GM10266 (cell line): ENCODE measurements around the gene RABL6.
"Not testable (repeated sequence)": the region's sequence is repeated elsewhere in the genome, so short reads cannot be mapped to it uniquely, and the experiment has no call there.

ENCODE experiments used
- DNase-seq: peaks from one replicate; pipeline ENCODE4 v3.0.0; 2012; ENCODE audit errors: extremely low spot score
- TF ChIP-seq, protein P1 (sequence below): IDR thresholded peaks from 2 replicates; pipeline ENCODE4 v1.5.1; 2012; ENCODE audit warnings: mild to moderate bottlenecking, low read depth; ENCODE audit not compliant: control insufficient read depth, insufficient read depth; ENCODE audit errors: missing control alignments

The RABL6 gene

DNA sequence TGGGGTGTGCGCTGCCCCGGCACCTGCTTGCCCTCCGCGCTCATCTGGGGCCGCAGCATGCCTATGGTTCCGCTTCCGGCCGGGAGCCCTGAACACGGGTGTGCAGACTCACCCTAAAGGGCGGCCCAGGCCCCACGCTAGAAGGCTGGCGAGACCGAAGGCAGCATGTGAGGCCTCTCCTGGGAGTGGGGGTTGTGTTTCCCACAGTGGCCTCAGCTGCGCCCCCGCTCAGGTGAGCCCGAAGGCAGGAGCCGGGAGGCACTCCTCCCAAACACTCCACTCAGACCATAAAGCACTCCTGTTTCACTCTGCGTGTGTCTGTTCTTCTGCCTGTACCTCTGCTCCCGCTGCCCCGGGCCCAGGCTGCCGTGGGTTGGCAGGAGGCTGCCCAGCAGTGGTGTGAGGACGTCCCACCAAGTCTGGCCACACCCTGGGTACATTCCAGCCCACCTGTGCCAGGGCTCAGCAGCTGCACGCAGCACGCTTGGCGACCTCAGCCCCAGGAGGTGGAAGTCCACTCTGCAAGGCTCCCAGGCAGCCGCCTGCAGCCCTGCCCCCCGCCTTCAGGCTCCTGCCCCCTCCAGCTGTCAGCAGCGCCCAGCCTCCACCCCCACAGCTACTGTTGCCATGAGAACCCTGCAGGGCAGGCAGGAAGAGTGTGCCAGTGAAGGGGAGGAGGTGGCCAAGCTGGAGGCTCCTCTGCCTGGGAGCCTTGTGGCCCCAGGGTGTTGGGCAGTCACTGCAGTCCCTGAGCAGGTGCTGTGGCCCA, 33.3 kb downstream of the RABL6 start:
- no peak for DNase-seq
- TF ChIP-seq, protein P1, sequence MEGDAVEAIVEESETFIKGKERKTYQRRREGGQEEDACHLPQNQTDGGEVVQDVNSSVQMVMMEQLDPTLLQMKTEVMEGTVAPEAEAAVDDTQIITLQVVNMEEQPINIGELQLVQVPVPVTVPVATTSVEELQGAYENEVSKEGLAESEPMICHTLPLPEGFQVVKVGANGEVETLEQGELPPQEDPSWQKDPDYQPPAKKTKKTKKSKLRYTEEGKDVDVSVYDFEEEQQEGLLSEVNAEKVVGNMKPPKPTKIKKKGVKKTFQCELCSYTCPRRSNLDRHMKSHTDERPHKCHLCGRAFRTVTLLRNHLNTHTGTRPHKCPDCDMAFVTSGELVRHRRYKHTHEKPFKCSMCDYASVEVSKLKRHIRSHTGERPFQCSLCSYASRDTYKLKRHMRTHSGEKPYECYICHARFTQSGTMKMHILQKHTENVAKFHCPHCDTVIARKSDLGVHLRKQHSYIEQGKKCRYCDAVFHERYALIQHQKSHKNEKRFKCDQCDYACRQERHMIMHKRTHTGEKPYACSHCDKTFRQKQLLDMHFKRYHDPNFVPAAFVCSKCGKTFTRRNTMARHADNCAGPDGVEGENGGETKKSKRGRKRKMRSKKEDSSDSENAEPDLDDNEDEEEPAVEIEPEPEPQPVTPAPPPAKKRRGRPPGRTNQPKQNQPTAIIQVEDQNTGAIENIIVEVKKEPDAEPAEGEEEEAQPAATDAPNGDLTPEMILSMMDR = no peak

DNA sequence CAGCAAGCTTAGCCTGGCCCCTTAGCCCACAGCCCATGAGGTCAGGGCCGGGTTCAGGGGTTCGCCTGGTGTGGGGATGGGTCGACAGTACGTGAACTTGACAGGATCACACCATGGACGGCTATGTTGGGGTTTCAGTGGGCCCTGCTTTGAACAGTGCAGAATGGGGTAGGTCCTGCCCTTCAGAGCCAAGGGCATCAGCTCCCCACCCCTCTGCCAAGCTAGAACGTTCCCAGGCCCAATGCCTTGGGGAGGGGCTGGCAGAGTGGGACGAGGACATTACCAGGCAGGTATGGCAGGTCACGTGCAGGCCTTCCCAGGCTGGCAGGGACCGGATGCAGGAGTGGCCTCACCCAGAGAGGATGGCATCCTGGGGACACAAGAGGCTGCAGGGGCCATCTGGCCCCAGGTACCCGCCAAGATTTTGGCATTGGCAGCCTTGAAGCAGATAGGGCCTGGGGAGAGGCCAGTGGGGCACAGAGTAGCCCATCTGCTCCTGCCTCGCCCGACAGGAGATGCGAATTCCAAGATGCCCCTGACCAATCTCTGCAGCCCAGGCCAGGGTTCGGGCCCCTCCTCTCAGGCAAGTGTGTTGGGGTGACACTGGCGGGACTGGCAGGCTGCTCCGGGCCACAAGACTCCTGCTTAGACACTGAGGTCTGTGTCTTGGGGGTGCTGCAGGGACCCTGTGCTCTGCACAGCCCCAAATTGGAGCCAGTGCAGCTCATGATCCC, 34.1 kb downstream of the RABL6 start:
- DNase-seq = not testable (repeated sequence)

DNA sequence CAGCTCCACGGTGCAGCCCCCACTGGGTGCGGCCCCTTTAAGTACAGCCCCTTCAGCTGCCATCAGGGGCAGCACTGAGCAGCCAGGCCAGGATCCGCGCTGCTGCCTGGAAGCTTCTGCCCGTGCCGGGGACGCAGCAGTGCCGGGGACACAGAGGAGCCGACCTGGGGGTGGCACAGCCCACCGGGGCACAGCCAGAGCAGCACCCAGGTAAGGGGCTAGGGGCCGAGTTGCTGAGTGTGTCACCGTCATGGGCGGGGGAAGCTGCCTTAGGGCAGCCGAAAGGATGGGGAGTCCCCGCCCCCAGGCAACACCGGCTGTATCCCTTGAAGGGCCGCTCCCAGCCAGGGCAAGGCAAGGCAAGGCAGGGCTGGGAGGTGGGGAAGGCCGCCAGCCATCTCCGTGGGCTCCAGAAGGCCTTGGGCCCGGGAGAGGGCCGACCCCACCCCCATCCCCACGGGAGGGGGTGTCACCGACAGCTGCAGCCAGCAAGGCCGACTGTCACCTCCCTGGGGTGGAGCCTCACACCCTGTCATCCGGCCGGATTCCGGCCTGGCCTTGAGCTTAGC, 34.7 kb downstream of the RABL6 start, which contains the start of gene AJM1:
TSS of gene AJM1 (plus strand) at position 99 of the 569 bp plus-strand sequence. CDS start 1,937 bp downstream, outside the sequence.
- DNase-seq = peak; percentile 90
- TF ChIP-seq, protein P1 = peak; percentile 94

DNA sequence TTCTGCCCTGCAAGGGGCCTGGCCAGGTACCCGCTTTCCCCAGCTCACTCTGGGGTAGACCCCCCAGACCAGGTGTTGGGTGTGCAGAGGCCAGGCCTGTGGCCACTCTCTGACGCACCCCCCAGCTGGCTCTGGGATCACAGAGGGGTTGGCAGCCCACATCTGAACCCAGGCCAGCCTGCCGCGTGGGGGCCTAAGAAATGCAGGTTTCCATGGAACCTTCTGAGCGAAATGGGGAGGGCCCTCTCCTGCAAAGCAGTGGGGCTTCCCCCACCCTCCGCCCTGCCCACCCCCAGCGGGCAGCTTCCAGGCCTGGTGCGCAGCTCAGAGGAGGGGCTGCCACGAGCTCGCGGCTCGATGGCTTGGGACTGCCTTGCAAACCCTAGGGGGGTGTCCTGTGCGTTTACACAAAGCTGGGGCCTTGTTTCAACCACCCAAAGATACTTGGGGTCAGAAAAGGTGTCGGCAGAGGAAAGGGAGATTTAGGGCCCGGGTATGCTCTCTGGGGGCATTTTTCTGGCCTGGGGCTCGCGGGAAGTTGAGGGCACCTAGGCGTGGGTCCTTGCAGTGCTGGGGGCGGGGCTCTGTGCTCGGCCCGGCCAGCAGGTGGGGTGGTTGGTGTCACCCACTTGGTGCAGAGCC, 35.5 kb downstream of the RABL6 start:
- DNase-seq = not testable (repeated sequence)

DNA sequence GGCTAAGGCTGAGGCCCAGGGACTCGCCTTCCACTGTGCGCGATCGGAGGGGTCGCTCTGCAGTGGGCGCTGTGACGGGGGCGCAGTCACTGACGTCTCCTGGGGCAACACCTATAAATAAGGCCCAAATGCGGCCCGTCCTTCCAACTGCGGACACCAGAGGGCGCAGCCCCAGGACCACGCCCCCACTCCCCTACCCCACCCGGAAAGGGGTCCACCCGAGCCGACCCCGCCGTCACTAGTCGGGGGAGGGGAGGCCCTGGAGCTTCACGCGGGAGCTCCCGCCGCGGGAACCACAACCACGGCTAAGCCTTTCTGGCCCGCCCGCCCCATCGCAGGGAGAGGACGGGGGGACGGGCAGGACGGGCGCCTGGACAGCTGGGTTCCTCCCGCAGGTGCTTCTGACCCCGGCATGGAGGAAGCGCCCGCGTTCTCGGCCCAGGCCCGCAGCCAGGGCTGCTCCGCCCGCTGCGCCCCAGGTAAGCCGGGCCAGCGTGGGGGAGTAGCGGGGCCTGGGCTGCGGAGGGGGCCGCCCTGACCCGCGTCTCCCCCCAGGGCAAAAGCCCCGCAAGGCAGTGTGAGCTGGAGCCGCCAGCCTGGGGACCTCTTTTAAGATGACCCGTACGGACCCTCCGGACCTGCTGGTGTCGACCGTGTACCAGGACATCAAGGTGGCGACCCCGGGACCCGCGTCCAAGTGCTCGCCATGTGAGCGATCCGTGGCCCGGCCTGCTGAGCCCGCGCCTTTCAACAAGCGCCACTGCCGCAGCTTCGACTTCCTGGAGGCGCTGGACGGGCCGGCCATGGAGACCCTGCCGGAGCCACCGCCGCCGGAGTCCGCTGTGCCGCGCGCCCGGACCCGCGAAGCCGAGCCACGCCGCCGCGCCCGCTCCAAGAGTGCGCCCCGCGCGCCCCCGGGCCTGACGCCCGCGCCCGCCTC, 36.3 kb downstream of the RABL6 start:
- TF ChIP-seq, protein P1 = peak; percentile 57
- not testable (repeated sequence) for DNase-seq

GRCh38 chr9:136844761-136845464, 37.2 kb downstream of the RABL6 start:
- no peak for DNase-seq
- TF ChIP-seq, protein P1 = no peak

DNA sequence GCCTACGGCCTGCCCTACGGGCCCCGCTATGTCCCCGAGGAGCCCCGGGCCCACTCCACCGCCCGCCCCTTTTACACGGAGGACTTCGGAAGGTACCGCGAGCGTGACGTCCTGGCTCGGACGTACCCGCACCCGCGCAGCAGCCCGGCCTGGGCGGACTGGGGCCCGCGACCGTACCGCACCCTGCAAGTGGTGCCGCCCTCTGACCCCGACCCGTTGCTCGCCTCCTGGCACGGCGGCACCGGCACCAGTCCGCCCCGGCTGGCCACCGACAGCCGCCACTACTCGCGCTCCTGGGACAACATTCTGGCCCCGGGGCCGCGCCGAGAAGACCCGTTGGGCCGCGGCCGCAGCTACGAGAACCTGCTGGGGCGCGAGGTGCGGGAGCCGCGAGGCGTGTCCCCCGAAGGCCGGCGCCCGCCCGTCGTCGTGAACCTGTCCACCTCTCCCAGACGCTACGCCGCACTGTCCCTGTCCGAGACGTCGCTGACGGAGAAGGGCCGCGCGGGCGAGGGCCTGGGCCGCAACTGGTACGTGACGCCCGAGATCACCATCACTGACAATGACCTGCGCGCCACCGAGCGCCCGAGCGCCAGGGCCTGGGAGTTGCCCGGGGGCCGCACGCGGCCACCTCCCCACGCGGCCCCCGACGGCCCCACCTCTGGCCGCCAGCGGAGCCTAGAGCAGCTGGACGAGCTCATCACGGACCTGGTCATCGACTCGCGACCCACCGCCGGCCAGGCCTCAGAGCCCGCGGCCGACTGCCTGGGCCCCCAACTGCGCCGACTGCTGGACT, 37.9 kb downstream of the RABL6 start:
- TF ChIP-seq, protein P1 = no peak
- no peak for DNase-seq
